Gastrocnemius medialis (tissue), 4 donors: ENCODE data around the gene NRXN2. TPM values are rescaled to one million over a fixed set of nuclear protein-coding genes. Genes with fewer than 3 reads are reported as not detected.

Experiments used
- ATAC-seq, 2 donors: fragments of 150-250 bp; one replicate each; pipeline ENCODE4 v1.9.1; 2016
- DNase-seq, 2 donors: peaks; one replicate each; pipeline ENCODE4 v3.0.0-alpha.2; 2019
- H3K27ac ChIP-seq, 4 donors: fragments of 200-600 bp; sonication (generic); 1 replicate in 1 of 4; 2 replicates in 3 of 4; pipeline ENCODE4 v1.5.1; 2016 to 2018; ENCODE audit warnings: mild to moderate bottlenecking in 2 of 4, moderate library complexity in 1 of 4
- H3K27me3 ChIP-seq, 3 donors: fragments of 200-600 bp; sonication (generic) in 2 of 3; 1 replicate in 1 of 3; 2 replicates in 2 of 3; pipeline versions ENCODE4 v1.5.1 to v1.6.0; 2016 to 2019; ENCODE audit warnings: mild to moderate bottlenecking in 1 of 3, moderate library complexity in 1 of 3
- H3K36me3 ChIP-seq, 2 donors: fragments of 200-600 bp; sonication (generic) in 1 of 2; one replicate each; pipeline ENCODE4 v1.5.1; 2017 to 2018
- H3K4me1 ChIP-seq, 2 donors: fragments of 200-600 bp; sonication (generic) in 1 of 2; one replicate each; pipeline ENCODE4 v1.5.1; 2016 to 2017; ENCODE audit warnings: mild to moderate bottlenecking in 2 of 2
- H3K4me3 ChIP-seq, 4 donors: fragments of 200-600 bp; sonication (generic) in 3 of 4; 1 replicate in 1 of 4; 2 replicates in 3 of 4; pipeline ENCODE4 v1.5.1; 2016 to 2019; ENCODE audit warnings: mild to moderate bottlenecking in 2 of 4
- H3K9me3 ChIP-seq, 3 donors: fragments of 200-600 bp; sonication (generic) in 2 of 3; 1 replicate in 1 of 3; 2 replicates in 2 of 3; pipeline ENCODE4 v1.5.1; 2016 to 2019
- POLR2A ChIP-seq, 2 donors: fragments of 450-650 bp; IDR thresholded peaks; one replicate each; pipeline ENCODE4 v1.6.1; 2017; ENCODE audit warnings: antibody characterized with exemption in 2 of 2, mild to moderate bottlenecking in 2 of 2, moderate library complexity in 2 of 2
- in situ Hi-C, 4 donors: fragments of 200-750 bp; cut with MboI; loops; one replicate each; pipeline versions ENCODE4 v1.15.0 to v1.8.0; 2017; ENCODE audit warnings: low sequenced_read_pairs in 4 of 4
- intact Hi-C: fragments of 100-400 bp; cut with DNase I; formaldehyde crosslinking; loops from one replicate; pipeline ENCODE4 v1.15.1; 2023; ENCODE audit warnings: low total_unique reads
- total RNA-seq, 4 donors: library from RNA; depleted of rRNA; stranded (reverse); fragments of >200 nt; gene quantifications; one replicate each; pipeline versions ENCODE4 v1.1.0 to v1.2.3, GENCODE V29; 2016
- TF ChIP-seq, protein P1 (sequence below), 5 experiments: fragments of 450-650 bp in 3 of 5; fragments of 200-600 bp in 2 of 5; sonication (generic) in 2 of 5; IDR thresholded peaks in 4 of 5; conservative IDR thresholded peaks in 1 of 5; 1 replicate in 4 of 5; 2 replicates in 1 of 5; pipeline ENCODE4 v1.5.1; 2016 to 2019; ENCODE audit warnings: antibody characterized with exemption in 5 of 5, mild to moderate bottlenecking in 3 of 5, moderate library complexity in 3 of 5

Gene NRXN2
- total RNA-seq, 4 donors from 2014 or later = 0.15 to 6.2 (median 1.8) TPM

DNA sequence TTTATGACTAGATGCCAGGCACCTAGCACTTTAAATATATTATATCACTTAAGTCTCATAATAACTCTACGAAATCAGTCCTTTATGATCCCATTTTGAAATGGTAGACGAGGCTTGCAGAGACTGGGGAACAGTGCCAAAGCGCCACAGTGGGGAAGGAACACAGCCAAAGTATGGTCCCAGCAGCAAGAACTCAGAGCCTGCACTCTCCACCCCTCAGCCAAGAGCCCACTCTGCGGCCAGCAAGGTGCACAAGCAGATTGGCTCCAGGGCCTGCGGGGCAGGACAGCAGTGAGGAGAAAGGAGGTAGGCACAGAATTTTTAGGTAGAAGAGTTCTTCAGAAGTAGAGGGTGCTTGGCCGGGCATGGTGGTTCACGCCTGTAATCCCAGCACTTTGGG lies 61.4 kb downstream of the NRXN2 start:
- TF ChIP-seq, protein P1, sequence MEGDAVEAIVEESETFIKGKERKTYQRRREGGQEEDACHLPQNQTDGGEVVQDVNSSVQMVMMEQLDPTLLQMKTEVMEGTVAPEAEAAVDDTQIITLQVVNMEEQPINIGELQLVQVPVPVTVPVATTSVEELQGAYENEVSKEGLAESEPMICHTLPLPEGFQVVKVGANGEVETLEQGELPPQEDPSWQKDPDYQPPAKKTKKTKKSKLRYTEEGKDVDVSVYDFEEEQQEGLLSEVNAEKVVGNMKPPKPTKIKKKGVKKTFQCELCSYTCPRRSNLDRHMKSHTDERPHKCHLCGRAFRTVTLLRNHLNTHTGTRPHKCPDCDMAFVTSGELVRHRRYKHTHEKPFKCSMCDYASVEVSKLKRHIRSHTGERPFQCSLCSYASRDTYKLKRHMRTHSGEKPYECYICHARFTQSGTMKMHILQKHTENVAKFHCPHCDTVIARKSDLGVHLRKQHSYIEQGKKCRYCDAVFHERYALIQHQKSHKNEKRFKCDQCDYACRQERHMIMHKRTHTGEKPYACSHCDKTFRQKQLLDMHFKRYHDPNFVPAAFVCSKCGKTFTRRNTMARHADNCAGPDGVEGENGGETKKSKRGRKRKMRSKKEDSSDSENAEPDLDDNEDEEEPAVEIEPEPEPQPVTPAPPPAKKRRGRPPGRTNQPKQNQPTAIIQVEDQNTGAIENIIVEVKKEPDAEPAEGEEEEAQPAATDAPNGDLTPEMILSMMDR (IDR thresholded peaks at IDR 0.05 in 4 of 5, conservative IDR thresholded peaks at IDR 0.05 in 1 of 5) = no peak
- TF ChIP-seq POLR2A (IDR thresholded peaks at IDR 0.05) = no peak
- intact Hi-C loops (no loop called here), in situ Hi-C loops (no loop called here)
- no peaks in the 10 kb centered on the region for H3K9me3 ChIP-seq
- no peak for ATAC-seq
- H3K36me3 ChIP-seq = no peaks in the 10 kb centered on the region
- peaks cover 0 to 8% of the 10 kb centered on the region in 2 donors for H3K4me1 ChIP-seq
- DNase-seq = no peak
- no peak overlapping the region for H3K4me3 ChIP-seq
- H3K27ac ChIP-seq = peak overlapping the region in 2 of 4 donors; percentile 42 to 50
- no peaks in the 10 kb centered on the region for H3K27me3 ChIP-seq

DNA sequence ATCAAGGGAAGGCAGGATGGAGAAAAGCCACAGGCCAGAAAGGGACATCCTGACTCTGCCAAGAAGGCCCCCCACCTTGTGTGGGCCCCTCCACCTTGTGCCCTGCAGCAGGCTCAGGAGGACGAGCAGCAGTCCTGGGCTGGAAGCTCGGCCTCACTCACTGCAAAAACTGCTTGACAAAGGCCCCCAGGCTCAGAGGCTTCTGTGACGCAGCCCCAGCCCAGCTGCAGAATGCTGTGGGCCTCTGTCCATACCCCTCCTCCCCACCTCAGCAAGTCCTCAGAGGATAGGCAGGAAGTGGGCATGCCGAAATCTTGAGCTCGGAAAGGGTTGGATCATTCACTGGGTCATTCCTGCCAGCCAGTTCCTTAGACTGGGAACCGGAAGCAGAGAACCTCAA lies 61.9 kb downstream of the NRXN2 start:
- peaks cover 0 to 8% of the 10 kb centered on the region in 2 donors for H3K4me1 ChIP-seq
- no peaks in the 10 kb centered on the region for H3K27me3 ChIP-seq
- no peak for TF ChIP-seq POLR2A (IDR thresholded peaks at IDR 0.05)
- TF ChIP-seq, protein P1 (IDR thresholded peaks at IDR 0.05 in 4 of 5, conservative IDR thresholded peaks at IDR 0.05 in 1 of 5) = no peak
- in situ Hi-C loops = no loop called here
- ATAC-seq = peak; percentile 54 to 76
- H3K9me3 ChIP-seq = no peaks in the 10 kb centered on the region
- no peaks in the 10 kb centered on the region for H3K36me3 ChIP-seq
- DNase-seq = peak in 1 of 2 donors; percentile 67
- H3K27ac ChIP-seq = peak overlapping the region in 3 of 4 donors; percentile 41 to 50 (median 42)
- H3K4me3 ChIP-seq = peak overlapping the region in 2 of 4 donors; percentile 24 to 38
- intact Hi-C loops = no loop called here

DNA sequence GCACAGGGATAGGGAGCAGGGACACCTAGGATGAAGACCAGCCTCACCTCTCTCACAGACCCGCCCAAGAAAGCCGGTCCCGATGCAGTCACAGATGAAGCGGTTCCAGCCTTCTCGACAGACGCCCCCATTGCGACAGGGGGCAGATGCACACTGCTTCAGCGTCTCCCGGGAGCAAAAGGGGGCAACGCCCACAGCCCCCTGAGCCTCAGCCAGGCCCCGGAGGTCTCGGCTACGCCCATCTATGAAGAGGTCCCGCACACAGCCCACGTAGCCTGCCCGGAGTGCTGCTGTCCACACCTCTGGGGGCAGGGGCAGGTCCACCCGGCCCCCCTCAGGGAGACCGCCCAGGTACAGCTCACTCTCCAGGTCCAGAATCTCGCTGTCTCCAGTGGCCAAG lies 62.3 kb downstream of the NRXN2 start:
- DNase-seq = no peak
- intact Hi-C loops = no loop called here
- no peaks in the 10 kb centered on the region for H3K9me3 ChIP-seq
- peak overlapping the region in 3 of 4 donors; percentile 22 to 42 (median 41) for H3K27ac ChIP-seq
- in situ Hi-C loops = no loop called here
- H3K27me3 ChIP-seq = no peaks in the 10 kb centered on the region
- H3K4me1 ChIP-seq = peaks cover 0 to 8% of the 10 kb centered on the region in 2 donors
- no peak for ATAC-seq
- H3K4me3 ChIP-seq = peak overlapping the region in 2 of 4 donors; percentile 24 to 38
- TF ChIP-seq, protein P1 (IDR thresholded peaks at IDR 0.05 in 4 of 5, conservative IDR thresholded peaks at IDR 0.05 in 1 of 5) = no peak
- no peak for TF ChIP-seq POLR2A (IDR thresholded peaks at IDR 0.05)
- H3K36me3 ChIP-seq = no peaks in the 10 kb centered on the region

DNA sequence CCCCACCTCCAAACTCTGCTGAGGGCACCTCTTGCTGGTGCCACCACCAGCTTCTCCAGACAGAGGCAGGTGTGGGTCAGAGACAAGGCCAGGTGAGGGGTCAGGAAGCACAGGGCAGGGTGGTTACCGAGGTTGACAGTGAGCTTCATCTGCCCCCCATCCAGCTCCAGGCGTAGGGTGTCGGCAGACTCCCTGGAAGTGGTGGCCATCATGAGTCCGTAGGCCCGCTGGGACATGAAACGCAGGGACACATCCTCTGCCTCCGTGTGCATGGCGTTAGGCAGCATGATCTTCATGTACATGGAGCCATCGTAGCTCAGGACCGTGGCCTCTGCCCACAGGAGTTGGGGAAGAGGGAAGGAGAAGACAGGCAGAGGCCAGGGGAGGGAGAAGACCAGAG lies 62.8 kb downstream of the NRXN2 start:
- no peaks in the 10 kb centered on the region for H3K27me3 ChIP-seq
- intact Hi-C loops (no loop called here), in situ Hi-C loops (no loop called here)
- no peaks in the 10 kb centered on the region for H3K9me3 ChIP-seq
- peaks cover 0 to 8% of the 10 kb centered on the region in 2 donors for H3K4me1 ChIP-seq
- DNase-seq = no peak
- no peaks in the 10 kb centered on the region for H3K36me3 ChIP-seq
- H3K27ac ChIP-seq = peak overlapping the region in 2 of 4 donors; percentile 41 to 42
- no peak for ATAC-seq
- no peak overlapping the region for H3K4me3 ChIP-seq
- no peak for TF ChIP-seq POLR2A (IDR thresholded peaks at IDR 0.05)
- TF ChIP-seq, protein P1 (IDR thresholded peaks at IDR 0.05 in 4 of 5, conservative IDR thresholded peaks at IDR 0.05 in 1 of 5) = no peak
